GDM1 (cell line): Measurements from ENCODE around the gene ZNF683.
A peak's percentile ranks its signal among the peaks of the same experiment; 100 is the strongest.
"Not testable (repeated sequence)": the region's sequence is repeated elsewhere in the genome, so short reads cannot be mapped to it uniquely, and the experiment has no call there.

Experiments
- DNase-seq: peaks from one replicate; lab custom pipeline; 2025; lab: John Stamatoyannopoulos, UW

ZNF683 gene

GRCh38 chr1:26385063-26385462 lies 12.5 kb upstream of the ZNF683 start:
- DNase-seq: not testable (repeated sequence)

- DNase-seq: no peak
These were observed 11.5 kb upstream of the ZNF683 start for GRCh38 chr1:26384076-26384475.

- no peak for DNase-seq
These were observed 6.3 kb upstream of the ZNF683 start for GRCh38 chr1:26378879-26379251.

GRCh38 chr1:26378088-26378878 lies 5.7 kb upstream of the ZNF683 start:
- DNase-seq: peak; percentile 83

- no peak for DNase-seq
These were observed 3.5 kb upstream of the ZNF683 start for GRCh38 chr1:26376050-26376449.

GRCh38 chr1:26375081-26375480 lies 2.5 kb upstream of the ZNF683 start:
- DNase-seq: peak; percentile 51

GRCh38 chr1:26374361-26374760 lies 1.8 kb upstream of the ZNF683 start:
- not testable (repeated sequence) for DNase-seq

- DNase-seq: no peak
These were observed 1.2 kb upstream of the ZNF683 start for GRCh38 chr1:26373789-26374188.

GRCh38 chr1:26373281-26373680 lies 731 bp upstream of the ZNF683 start:
- DNase-seq: no peak

- no peak for DNase-seq
These were observed 511 bp downstream of the ZNF683 start for GRCh38 chr1:26372039-26372438.

GRCh38 chr1:26370591-26371382 lies 1.8 kb downstream of the ZNF683 start:
- no peak for DNase-seq

GRCh38 chr1:26368486-26368885 lies 4.1 kb downstream of the ZNF683 start:
- DNase-seq: no peak

- DNase-seq: no peak
These were observed 4.5 kb downstream of the ZNF683 start for GRCh38 chr1:26368006-26368405.

- no peak for DNase-seq
These were observed 5.1 kb downstream of the ZNF683 start for GRCh38 chr1:26367441-26367840.

- no peak for DNase-seq
These were observed 7.6 kb downstream of the ZNF683 start for GRCh38 chr1:26364956-26365355.

- peak; percentile 84 for DNase-seq
These were observed 8.8 kb downstream of the ZNF683 start for GRCh38 chr1:26363549-26364448.

- no peak for DNase-seq
These were observed 10.2 kb downstream of the ZNF683 start for GRCh38 chr1:26362331-26362730.

- DNase-seq: no peak
These were observed 10.9 kb downstream of the ZNF683 start for GRCh38 chr1:26361605-26362122.

GRCh38 chr1:26360807-26361604 lies 11.5 kb downstream of the ZNF683 start:
- DNase-seq: no peak

GRCh38 chr1:26359981-26360806 lies 12.4 kb downstream of the ZNF683 start:
- DNase-seq: no peak
